Subcutaneous abdominal adipose tissue (tissue), 5 donors: ENCODE data around the gene ROR2.

Source experiments
- H3K27ac ChIP-seq: one replicate; pipeline ENCODE4 v1.7.0; 2013; ENCODE audit warnings: low read depth, mild to moderate bottlenecking, inconsistent platforms, low read length, moderate library complexity
- H3K27me3 ChIP-seq, 5 donors: one replicate each; pipeline ENCODE4 v1.7.0; 2013; ENCODE audit warnings: low read length in 5 of 5, inconsistent platforms in 1 of 5; ENCODE audit not compliant: control insufficient read depth in 5 of 5, insufficient read depth in 4 of 5
- H3K36me3 ChIP-seq, 5 donors: one replicate each; pipeline ENCODE4 v1.7.0; 2013; ENCODE audit warnings: low read length in 5 of 5; ENCODE audit not compliant: control insufficient read depth in 5 of 5, insufficient read depth in 5 of 5
- H3K4me1 ChIP-seq, 5 donors: one replicate each; pipeline ENCODE4 v1.7.0; 2013; ENCODE audit warnings: low read length in 5 of 5, mild to moderate bottlenecking in 3 of 5, moderate library complexity in 1 of 5; ENCODE audit not compliant: control insufficient read depth in 5 of 5, insufficient read depth in 5 of 5
- H3K4me3 ChIP-seq, 5 donors: one replicate each; pipeline ENCODE4 v1.7.0; 2013; ENCODE audit warnings: low read length in 5 of 5, low read depth in 1 of 5
- H3K9ac ChIP-seq, 5 donors: one replicate each; pipeline ENCODE4 v1.7.0; 2013; ENCODE audit warnings: low read length in 5 of 5, mild to moderate bottlenecking in 4 of 5, moderate library complexity in 3 of 5
- H3K9me3 ChIP-seq, 5 donors: one replicate each; pipeline ENCODE4 v1.7.0; 2013; ENCODE audit warnings: low read length in 5 of 5; ENCODE audit not compliant: control insufficient read depth in 5 of 5
- donor health status: healthy.
- donor health status: healthy.
- donor health status: healthy.
- donor health status: healthy.
- donor health status: healthy.

ROR2 gene

DNA sequence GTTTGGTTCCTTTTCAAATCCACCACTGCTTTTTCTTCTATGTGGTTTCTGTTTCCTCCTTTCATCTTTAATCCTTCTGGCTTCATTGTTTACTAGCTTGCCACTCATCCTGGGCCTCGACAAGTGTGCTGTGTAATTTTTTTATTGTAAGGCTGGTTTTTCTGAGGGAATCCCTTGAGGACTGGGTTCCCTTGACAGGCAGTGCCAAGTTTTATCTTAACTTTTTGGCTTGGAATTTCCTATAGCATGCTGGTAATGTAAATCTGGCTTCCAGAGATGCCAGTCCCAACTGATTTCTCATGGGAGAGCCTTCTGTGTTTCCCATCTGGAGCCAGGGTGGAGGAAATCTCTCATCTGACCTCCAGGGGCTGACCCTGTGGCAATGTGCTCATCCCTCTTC, 184.7 kb downstream of the ROR2 start:
- no peak overlapping the region for H3K27ac ChIP-seq
- peaks cover 0 to 24% (median 3%) of the 10 kb centered on the region in 5 donors for H3K27me3 ChIP-seq
- peaks cover 0 to 8% (median 3%) of the 10 kb centered on the region in 5 donors for H3K9me3 ChIP-seq
- no peak overlapping the region for H3K4me3 ChIP-seq
- no peaks in the 10 kb centered on the region for H3K36me3 ChIP-seq
- no peak overlapping the region for H3K9ac ChIP-seq
- H3K4me1 ChIP-seq = no peaks in the 10 kb centered on the region

- no peaks in the 10 kb centered on the region for H3K36me3 ChIP-seq
- H3K9ac ChIP-seq = no peak overlapping the region
- H3K4me3 ChIP-seq = no peak overlapping the region
- no peaks in the 10 kb centered on the region for H3K4me1 ChIP-seq
- H3K27ac ChIP-seq = no peak overlapping the region
- peaks cover 0 to 23% (median 3%) of the 10 kb centered on the region in 5 donors for H3K27me3 ChIP-seq
- H3K9me3 ChIP-seq = peaks cover 0 to 8% (median 3%) of the 10 kb centered on the region in 5 donors
Observed at GRCh38 chr9:91764661-91765060, 185.4 kb downstream of the ROR2 start.

DNA sequence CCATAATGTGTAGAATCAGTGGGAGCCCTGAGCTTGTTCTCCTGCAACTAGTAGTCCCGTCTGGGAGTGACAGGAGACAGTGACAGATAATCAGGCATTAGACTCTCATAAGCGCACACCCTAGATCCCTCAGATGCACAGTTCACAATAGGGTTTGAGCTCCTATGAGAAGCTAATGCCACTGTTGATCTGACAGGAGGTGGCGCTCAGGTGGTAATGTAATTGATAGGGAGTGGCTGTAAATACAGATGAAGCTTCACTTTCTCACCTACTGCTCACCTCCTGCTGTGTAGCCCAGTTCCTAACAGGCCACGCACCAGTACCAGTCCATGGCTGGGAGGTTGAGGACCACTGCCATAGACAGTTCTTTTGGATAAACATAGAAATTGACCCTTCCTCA, 188.7 kb downstream of the ROR2 start:
- Histone ChIP-seq H3K27me3 (peaks cover 0 to 6% (median 0%) of the 10 kb centered on the region in 5 donors), H3K4me1 (no peaks in the 10 kb centered on the region), H3K4me3 (no peak overlapping the region), H3K36me3 (no peaks in the 10 kb centered on the region), H3K9me3 (peaks cover 0 to 8% (median 3%) of the 10 kb centered on the region in 5 donors), H3K9ac (no peak overlapping the region), H3K27ac (no peak overlapping the region)

GRCh38 chr9:91760906-91761305, 189.1 kb downstream of the ROR2 start:
- H3K27ac ChIP-seq = no peak overlapping the region
- no peak overlapping the region for H3K9ac ChIP-seq
- H3K9me3 ChIP-seq = peaks cover 0 to 8% (median 3%) of the 10 kb centered on the region in 5 donors
- peaks cover 0 to 3% (median 0%) of the 10 kb centered on the region in 5 donors for H3K27me3 ChIP-seq
- H3K36me3 ChIP-seq = no peaks in the 10 kb centered on the region
- peaks cover 0 to 4% (median 0%) of the 10 kb centered on the region in 5 donors for H3K4me1 ChIP-seq
- H3K4me3 ChIP-seq = no peak overlapping the region

DNA sequence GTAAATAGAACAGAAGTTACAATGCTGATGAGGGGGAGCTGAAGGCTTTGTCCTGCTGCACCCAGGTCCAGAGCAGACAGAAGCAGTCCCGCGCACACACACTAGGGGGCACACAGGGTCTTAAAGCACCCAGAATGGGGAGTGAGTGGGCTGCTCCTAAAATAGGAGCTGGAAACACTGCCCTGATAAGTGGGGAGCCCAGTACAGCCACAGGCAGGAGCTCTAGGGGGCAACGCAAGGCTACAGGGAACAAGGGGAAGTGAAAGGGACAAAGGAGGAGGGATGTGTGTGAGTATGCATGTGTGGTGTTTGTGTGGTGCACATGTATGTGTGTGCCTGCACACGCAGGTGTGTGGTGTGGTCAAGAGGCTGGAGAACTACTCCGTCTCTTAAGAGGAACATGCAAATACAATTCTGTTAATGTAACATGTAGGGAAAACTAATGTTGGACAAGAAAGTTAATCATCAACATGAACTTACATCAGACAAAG, 191.5 kb downstream of the ROR2 start:
- no peaks in the 10 kb centered on the region for H3K36me3 ChIP-seq
- H3K27ac ChIP-seq = no peak overlapping the region
- no peak overlapping the region for H3K4me3 ChIP-seq
- H3K27me3 ChIP-seq = no peaks in the 10 kb centered on the region
- H3K9ac ChIP-seq = no peak overlapping the region
- peaks cover 0 to 4% (median 0%) of the 10 kb centered on the region in 5 donors for H3K4me1 ChIP-seq
- H3K9me3 ChIP-seq = peaks cover 0 to 5% (median 0%) of the 10 kb centered on the region in 5 donors

GRCh38 chr9:91757782-91758181, 192.2 kb downstream of the ROR2 start:
- Histone ChIP-seq H3K9ac (no peak overlapping the region), H3K27me3 (no peaks in the 10 kb centered on the region), H3K4me3 (no peak overlapping the region), H3K36me3 (no peaks in the 10 kb centered on the region), H3K9me3 (peaks cover 0 to 5% (median 0%) of the 10 kb centered on the region in 5 donors), H3K4me1 (peaks cover 0 to 4% (median 0%) of the 10 kb centered on the region in 5 donors), H3K27ac (no peak overlapping the region)

DNA sequence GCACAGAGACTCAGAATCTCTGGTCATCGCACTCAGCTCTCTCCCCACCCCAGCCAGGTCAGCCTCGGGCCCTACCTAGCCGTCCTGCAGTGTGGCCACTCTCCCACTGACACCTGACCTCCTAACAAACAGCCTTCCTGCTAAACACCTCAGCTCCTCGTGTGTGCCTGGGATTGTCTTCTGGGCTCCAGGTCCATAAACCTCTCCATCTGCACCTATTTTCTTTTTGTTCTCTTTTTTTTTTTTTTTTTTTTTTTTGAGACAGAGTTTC, 193.6 kb downstream of the ROR2 start:
- no peaks in the 10 kb centered on the region for H3K36me3 ChIP-seq
- H3K27me3 ChIP-seq = no peaks in the 10 kb centered on the region
- H3K9ac ChIP-seq = peak overlapping the region in 1 of 5 donors; percentile 19
- no peak overlapping the region for H3K4me3 ChIP-seq
- peaks cover 0 to 4% (median 0%) of the 10 kb centered on the region in 5 donors for H3K4me1 ChIP-seq
- no peaks in the 10 kb centered on the region for H3K9me3 ChIP-seq
- no peak overlapping the region for H3K27ac ChIP-seq

DNA sequence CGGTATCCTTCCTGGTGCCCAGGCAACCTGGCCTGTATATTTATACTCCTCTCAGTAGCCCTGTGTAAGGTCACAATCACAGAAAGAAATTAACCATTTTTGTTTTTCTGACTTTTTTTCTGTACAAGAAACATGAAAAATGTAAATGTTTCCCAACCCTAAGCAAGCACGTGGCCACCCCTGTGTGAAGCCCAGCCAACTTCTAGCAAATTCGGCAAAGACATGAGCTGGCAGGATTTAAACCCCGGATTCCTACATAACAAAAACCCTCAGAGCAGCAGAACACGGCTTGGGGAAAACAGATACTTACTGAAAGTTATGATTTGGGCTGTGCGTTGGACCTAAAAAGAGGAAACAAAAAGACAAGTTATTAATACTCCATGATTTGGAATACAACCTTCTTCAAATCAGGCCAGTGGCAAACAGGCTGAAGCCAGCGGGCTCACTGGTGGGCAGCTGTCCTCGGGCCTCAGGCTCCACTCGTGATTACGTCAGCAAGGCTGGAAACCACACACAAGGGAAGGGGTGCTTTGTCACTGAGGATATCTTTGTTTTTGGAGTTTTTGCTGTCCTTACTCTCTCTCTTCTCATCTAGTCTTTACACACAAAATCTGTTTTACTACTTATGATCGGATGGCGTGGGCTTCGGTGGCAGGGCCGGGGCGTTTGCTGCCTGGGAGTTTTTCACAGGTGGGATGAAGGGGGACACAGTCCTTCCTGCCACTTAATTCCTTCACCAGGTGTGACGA, 194.1 kb downstream of the ROR2 start:
- no peaks in the 10 kb centered on the region for H3K27me3 ChIP-seq
- peak overlapping the region in 1 of 5 donors; percentile 19 for H3K9ac ChIP-seq
- no peaks in the 10 kb centered on the region for H3K36me3 ChIP-seq
- no peak overlapping the region for H3K27ac ChIP-seq
- peaks cover 0 to 4% (median 0%) of the 10 kb centered on the region in 5 donors for H3K4me1 ChIP-seq
- H3K9me3 ChIP-seq = no peaks in the 10 kb centered on the region
- H3K4me3 ChIP-seq = no peak overlapping the region

GRCh38 chr9:91753711-91754110, 196.3 kb downstream of the ROR2 start:
- Histone ChIP-seq H3K36me3 (no peaks in the 10 kb centered on the region), H3K4me3 (no peak overlapping the region), H3K27ac (no peak overlapping the region), H3K9ac (no peak overlapping the region), H3K27me3 (peaks cover 0 to 3% (median 0%) of the 10 kb centered on the region in 5 donors), H3K9me3 (no peaks in the 10 kb centered on the region), H3K4me1 (peaks cover 0 to 4% (median 0%) of the 10 kb centered on the region in 5 donors)

DNA sequence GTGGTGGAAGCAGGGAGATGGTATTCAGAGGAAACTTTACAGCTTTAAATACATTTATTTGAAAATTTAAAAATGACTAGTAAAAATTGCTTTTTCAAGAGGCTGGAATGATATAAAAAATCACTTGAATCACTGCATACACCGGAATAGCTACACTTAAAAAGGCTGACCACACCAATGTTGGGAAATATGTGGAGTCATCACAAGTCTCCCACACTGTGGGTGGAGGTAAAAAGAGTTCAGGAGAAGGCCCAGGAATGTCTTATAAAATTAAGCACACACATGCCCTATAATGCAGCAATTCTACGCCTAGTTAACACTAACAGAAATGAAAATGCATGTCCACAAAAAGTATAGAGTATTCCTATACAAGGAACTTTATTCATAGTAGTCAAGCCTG, 198.1 kb downstream of the ROR2 start:
- H3K27me3 ChIP-seq = peaks cover 0 to 3% (median 0%) of the 10 kb centered on the region in 5 donors
- no peak overlapping the region for H3K27ac ChIP-seq
- peaks cover 0 to 4% (median 0%) of the 10 kb centered on the region in 5 donors for H3K4me1 ChIP-seq

More for the DNA sequence above, 198.1 kb downstream of the ROR2 start:
- Histone ChIP-seq H3K9me3 (no peaks in the 10 kb centered on the region), H3K9ac (no peak overlapping the region), H3K36me3 (no peaks in the 10 kb centered on the region), H3K4me3 (no peak overlapping the region)
